IPS-11a (cell line): ENCODE results near the gene CX3CL1.
"Not testable (repeated sequence)": the region's sequence is repeated elsewhere in the genome, so short reads cannot be mapped to it uniquely, and the experiment has no call there.

ENCODE experiments used
- H3K4me3 ChIP-seq: one replicate; pipeline ENCODE4 v1.5.1; 2013; ENCODE audit warnings: low read depth, low read length, control low read depth

Gene CX3CL1

DNA sequence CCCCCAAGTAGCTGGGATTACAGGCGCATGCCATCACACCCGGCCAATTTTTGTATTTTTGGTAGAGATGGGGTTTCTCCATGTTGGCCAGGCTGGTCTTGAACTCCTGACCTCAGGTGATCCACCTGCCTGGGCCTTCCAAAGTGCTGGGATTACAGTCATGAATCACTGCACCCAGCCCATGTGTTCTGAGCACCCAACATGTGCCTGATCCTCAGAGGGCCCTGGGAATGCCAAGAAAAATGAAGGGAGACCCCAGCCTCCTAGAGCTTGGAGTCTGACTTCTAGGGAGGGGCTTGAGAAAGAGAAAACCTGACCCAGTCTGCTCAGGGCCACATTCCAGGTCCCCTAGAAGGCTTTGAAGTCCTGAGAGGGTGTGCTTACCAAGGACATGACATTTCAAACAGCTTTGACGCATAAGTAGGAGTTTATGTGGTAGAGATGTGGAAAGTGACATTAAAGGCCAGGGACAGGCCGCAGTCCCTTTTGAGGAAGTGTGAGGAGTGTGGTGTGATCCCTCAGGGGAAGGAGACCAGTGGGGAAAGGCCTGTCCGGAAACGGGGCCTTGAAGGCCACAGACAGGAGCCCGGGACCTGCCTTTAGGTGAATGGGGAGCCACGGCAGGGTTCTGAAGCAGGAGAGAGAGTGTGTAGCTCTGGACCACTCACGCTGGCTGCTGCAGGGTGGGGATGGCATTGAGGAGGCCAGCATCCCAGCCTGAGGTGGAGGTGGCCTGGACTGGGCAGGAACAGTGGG, 14.8 kb upstream of the CX3CL1 start:
- H3K4me3 ChIP-seq = no peak overlapping the region

DNA sequence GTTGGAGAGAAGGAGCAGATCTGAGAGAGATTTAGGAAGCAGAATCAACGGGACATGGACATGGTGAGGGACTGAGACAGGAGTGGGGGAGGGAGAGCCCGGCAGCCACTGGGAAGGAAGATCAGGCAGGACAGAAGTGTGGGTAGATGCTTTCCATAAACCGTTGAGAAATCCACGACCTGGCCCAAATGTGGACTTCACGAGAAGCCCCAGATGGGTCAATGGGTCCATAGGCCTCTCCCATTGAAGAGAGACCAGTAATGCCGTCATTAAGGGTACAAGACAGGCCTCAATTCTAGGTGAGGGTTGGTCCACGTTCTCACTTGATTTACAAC, 14.2 kb upstream of the CX3CL1 start:
- H3K4me3 ChIP-seq = no peak overlapping the region

- H3K4me3 ChIP-seq = no peak within 1 kb of the TSS
Measured at GRCh38 chr16:57358527-57359095, 13.7 kb upstream of the CX3CL1 start, which contains the start of gene CCL22. CCL22 (plus strand) TSS chr16:57358783; CDS start chr16:57358817, 34 bp downstream.

- no peak overlapping the region for H3K4me3 ChIP-seq
Measured at GRCh38 chr16:57360321-57360935, 11.9 kb upstream of the CX3CL1 start.

DNA sequence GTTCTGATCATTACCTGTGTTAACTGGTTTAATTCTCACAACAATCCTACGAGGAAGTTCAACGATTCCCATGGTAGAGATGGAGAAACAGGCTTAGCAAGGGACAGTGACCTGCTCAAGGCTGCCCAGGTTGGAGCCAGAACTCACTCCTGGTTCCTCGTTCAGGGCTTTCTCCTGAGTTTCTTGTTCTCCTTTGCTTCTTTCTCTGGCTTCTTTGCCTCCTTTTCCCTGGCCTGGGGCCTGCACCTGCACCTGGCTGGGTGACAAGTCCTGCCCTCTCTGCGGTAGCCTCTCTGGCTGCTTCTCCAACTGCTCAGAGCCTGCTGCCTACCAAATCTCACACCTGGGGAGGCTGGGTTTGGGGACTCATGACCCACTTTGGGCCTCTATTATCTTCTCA, 10.9 kb upstream of the CX3CL1 start:
- no peak overlapping the region for H3K4me3 ChIP-seq

GRCh38 chr16:57364143-57364542, 8.1 kb upstream of the CX3CL1 start:
- no peak overlapping the region for H3K4me3 ChIP-seq

DNA sequence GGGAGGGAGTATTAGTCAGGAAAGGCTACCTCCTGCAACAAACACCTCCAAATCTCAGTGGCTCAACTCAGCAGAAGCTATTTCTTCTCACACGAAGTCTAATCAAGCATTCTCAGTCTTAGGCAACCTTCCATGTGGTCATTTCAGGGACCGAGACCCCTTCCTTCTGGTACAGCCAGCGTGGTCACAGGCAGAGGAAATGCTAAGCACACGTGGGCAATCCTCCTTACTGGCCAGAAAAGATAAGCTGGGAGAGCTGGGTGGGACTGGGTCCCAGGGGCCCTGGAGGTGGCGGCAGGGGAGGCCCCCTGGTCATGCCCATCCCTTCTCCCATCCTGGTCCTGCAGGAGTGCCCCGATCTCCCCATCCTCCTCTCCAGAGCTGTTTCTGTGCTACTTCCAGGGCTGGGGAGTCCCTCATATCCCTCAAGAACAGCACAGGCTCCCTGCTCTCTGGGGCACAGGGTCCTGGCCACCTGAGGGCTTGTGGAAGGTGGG, 5.7 kb upstream of the CX3CL1 start:
- no peak overlapping the region for H3K4me3 ChIP-seq

DNA sequence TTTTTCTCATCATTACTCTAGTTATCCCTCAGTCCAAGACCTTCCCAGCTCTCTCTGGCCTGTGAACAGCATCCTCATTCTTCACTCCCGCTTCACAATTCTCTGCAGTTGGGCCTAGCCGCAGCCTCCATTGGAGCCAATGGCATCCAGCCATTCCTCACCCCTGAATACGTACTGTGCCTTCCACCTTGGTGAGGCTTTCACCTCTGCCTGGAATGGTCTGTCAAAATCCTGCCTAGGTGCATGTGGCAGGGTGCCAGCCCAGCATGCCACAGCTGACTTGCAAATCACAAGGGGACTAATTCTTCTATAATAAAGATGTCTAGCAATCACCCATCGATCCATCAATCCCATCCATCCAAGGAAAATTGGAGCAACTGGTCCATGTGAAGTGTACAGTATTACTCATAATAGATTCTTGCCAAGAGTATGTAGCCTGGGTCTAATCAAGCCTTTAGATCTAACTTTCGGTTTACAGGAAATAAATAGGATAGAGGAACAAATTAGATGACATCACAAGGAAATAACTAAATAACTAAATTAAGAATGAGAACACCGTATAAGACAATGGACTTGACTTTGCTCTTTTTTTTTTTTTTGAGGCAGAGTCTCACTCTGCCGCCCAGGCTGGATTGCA, 5.1 kb upstream of the CX3CL1 start:
- no peak overlapping the region for H3K4me3 ChIP-seq

GRCh38 chr16:57371494-57372371, 557 bp upstream of the CX3CL1 start:
- no peak overlapping the region for H3K4me3 ChIP-seq

- no peak overlapping the region for H3K4me3 ChIP-seq
Measured at GRCh38 chr16:57373117-57373947, 1.0 kb downstream of the CX3CL1 start.

DNA sequence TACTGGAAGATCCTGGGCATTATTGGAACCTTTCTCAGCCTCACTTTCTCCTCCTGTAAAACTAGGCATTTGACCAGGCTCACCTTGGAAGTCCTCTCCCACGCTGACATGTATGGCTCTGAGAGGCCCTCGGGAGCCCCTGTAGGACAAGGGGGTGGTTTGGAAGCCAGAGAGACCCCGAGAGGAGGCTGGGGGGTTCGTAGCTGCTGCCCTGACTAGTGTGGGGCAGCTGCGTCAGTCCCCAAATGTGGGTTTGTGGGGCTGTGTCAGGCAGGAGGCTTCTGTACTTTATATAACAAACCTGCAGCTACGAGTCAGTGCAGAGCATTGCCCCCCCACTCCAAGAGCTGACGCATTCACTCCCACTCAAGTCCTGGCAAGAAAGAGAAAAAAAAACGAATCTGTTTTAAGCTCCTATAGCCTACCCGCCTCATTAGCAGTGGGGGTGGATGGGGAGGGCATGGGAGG, 1.8 kb downstream of the CX3CL1 start:
- H3K4me3 ChIP-seq = no peak overlapping the region

- H3K4me3 ChIP-seq = not testable (repeated sequence)
Measured at GRCh38 chr16:57374925-57375465, 2.7 kb downstream of the CX3CL1 start.

GRCh38 chr16:57376313-57376818, 4.1 kb downstream of the CX3CL1 start:
- no peak overlapping the region for H3K4me3 ChIP-seq

GRCh38 chr16:57377080-57377841, 5.0 kb downstream of the CX3CL1 start:
- H3K4me3 ChIP-seq = no peak overlapping the region

- no peak overlapping the region for H3K4me3 ChIP-seq
Measured at GRCh38 chr16:57379579-57379978, 7.3 kb downstream of the CX3CL1 start.

DNA sequence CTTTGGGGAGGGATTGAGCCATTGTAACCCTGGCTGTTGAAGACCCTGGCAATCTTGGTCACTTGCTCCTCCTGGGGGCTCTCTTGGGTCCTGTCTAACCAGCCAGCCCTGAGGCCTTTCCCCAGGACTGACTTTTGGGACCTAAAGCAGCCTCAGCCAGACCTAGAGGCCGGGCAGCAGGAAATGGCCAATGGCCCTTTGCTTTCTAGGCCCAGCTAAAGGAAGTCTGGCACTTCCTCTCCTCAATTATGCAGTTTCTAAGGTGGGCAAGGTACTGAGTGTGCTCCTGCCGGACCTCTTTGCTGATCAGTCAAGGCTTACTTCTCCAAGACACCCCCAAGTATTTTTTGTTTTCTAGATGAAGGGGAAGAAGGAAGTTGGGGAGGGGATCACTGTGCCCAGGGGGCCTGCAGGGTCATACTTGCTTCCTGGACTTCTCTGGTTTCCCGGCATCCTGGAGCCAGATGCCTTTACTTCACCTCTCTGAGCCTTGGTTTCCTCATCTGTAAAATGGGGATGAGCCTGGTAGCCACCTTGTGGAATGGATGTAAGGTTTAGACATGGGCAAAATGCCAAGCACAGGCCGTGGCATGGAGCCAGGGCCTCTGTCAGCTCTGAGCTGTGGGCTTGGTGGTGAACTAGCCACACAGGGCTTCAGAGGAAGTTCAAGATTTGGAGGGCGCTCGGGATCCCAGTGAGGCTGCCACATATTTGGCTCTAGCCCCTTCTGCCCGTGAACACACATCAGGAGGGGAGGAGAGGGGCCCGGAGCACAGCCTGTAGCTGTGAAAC, 8.6 kb downstream of the CX3CL1 start:
- H3K4me3 ChIP-seq = no peak overlapping the region

DNA sequence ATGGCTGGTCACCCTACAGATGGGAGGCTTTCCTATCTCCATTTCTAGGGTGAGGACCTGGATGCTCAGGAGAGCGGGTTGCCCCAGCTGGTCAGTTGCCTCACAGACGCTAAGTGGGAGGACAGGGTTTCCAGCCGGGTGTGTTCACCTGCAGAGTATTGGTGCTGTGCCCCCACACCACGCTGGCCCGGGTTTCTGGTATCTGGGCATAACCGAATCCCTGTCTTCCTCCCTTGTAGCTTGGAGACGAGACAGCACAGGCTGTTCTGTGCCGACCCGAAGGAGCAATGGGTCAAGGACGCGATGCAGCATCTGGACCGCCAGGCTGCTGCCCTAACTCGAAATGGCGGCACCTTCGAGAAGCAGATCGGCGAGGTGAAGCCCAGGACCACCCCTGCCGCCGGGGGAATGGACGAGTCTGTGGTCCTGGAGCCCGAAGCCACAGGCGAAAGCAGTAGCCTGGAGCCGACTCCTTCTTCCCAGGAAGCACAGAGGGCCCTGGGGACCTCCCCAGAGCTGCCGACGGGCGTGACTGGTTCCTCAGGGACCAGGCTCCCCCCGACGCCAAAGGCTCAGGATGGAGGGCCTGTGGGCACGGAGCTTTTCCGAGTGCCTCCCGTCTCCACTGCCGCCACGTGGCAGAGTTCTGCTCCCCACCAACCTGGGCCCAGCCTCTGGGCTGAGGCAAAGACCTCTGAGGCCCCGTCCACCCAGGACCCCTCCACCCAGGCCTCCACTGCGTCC, 9.7 kb downstream of the CX3CL1 start:
- no peak overlapping the region for H3K4me3 ChIP-seq
